NCI-H2107 treated with DMSO at 0.1 percent for 48 hours (cell line): ENCODE results near the gene CDON.
"Not testable (repeated sequence)": the region's sequence is repeated elsewhere in the genome, so short reads cannot be mapped to it uniquely, and the experiment has no call there.

Experiments
- DNase-seq: peaks from one replicate; lab custom pipeline; 2025; ENCODE audit not compliant: unreplicated experiment; lab: John Stamatoyannopoulos, UW

CDON gene

DNA sequence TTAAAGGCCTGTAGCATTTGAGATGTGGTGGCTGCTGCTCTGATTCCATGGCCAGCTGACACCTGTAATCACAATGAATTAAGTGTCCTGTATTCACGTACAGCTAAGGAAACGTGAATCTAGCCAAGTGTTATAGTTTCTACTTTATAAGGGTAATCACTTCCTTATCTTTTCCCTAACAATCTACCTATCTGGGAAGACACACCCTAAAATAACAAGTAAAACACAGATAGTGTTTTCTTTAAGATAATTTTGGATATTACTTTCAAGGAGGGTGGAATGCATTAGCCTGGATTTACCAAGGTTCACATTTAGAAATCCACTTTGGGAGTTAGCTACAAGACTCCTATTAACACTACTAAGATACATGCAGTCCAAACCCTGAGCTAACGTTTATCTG lies 11.5 kb downstream of the CDON start:
- no peak for DNase-seq

DNA sequence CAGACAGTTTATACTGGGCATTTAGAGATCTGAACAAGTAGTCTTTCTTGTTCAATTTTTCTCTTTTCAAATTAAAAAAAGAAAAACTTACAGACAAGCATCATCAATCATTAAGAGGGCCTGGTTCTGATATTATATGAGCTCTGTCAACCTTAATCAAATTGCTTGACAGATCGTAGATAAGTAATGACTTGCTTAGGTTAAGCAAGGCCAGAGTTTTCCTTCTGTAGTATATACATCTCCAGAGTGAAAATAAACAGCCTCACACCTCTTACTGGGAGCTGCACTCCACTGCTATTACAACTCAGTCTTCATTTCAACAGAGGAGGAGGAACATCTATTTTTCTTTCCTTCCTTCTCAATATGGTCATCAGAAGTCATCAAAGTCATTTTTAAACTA lies 13.5 kb downstream of the CDON start:
- no peak for DNase-seq

- DNase-seq, result no peak
Measured at GRCh38 chr11:126048197-126048596, 14.5 kb downstream of the CDON start.

DNA sequence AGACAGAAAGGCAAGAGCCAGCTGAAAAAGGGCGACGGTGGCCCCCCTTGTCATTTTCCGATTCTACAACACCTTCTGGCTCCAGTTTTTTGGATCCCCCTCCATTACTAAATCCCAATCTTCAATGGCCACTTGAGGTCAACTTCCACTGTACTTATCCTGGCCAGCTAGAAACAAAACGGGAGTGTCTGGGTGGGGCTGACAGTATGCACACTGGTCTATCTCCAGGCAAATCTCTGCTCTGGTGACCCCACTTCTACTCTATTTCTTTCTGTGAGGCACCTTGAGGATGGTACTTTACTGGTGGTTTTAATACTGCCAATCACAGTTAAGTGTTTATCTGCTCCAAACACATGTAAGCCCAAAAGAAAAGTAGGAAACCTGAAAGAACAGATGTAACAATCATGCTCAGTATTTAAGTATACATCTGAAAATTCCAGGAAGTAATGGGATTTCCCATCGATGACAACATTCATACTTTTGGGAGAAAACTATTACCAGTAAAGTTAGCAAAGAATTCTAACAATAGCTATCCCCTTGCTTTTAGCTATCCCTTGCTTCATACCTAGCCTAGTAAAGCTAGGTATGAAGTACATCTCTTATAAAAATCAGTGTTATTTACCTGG lies 16.0 kb downstream of the CDON start:
- DNase-seq, result no peak

DNA sequence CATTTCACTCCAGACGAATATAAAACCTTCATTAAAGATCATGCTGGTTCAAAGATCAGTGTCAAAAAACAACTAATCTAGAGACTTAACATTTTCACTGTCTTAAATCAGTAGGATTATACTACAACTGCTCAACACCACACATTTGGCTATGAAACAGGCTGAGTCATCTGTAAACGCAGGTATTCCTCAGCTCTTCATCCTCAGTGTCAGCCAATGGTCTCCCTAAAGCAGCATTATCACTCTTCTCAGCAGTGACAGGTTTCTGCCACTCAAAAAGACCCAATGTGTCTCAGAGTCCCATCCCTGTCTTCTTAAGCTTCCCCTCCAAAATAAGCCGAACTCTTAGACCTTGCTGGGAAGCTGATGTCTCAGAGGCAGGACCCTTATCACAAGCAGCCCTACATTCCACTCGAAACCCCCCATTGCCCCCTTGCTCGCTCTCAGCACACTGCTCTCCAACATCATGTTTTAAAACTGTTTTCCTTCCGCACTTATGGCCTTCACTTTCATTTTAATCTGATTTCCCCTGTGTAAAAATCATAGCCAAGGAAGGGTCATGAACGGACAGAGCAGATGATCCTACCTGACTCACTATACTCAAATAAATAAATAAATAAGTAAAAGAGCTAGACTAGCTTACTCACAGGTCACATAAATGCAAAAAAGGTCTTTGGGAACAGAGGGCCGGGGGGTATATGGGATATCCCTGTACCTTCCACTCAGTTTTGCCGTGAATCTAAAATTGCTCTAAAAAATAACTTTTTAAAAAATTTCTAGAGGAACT lies 23.0 kb downstream of the CDON start:
- DNase-seq, result no peak

GRCh38 chr11:126035718-126036117 lies 26.9 kb downstream of the CDON start:
- no peak for DNase-seq

DNA sequence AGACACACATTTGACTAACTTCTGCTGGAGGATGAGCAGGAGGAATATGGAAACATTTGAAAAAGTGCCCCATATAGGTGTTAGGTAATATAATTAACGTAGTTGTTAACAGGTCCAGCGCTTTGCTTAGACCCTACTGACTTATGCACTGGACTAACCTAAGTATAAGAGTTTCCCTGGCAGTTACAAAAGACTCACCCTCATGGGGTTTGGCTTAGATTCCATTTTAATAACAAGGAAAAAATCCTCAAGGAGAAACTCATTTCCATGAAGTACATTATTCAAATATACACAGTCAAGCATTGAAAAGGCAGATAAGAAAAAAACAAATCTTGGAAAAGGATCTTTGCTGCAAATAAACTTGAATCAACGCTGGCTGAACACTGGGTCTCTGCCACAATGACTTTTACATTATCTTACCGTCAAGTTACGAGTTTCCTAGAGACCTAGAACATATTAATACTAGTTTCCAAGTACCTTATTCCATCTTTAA lies 27.7 kb downstream of the CDON start:
- no peak for DNase-seq

DNA sequence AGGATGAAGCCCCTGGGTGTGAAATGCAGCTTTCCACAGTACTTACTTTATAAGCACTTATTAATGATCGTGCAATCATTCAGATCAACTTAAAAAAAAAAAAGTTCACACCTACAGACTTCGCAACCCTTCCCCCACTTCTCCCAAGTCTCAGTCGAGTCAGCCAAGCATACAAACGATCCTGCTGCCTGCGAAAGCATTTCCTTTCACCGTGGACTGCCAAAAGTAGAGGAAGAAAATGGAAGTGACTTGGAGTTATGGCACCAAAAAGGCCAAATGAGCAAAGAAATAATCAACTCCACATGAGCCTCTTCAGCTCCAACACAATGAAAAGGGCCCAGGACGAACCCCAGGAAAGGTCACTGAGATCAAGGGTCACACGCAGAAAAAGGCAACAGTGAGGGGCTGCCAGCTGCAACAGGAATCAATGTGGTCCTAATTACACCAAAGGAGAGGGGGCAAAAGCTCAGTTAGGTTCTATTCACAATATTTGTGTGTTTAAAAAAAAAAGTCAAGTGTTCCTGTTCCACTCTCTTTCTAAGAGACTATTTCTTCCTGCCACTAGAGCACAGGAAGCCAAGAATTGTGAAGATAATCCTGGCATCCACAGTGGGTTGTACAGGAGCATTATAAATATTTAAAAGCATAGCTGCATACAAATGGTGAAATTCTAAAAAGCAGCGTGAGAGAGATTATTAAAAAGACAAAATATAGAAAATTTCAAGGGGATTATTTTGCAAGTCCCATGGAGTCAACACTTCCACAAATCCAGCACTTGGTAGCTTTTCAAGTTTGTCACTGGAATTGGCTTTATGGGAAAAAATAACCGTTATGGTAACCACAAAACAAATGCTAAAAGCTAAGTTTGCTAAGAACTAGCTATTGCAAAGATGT lies 28.4 kb downstream of the CDON start:
- no peak for DNase-seq

GRCh38 chr11:126032375-126032774 lies 30.3 kb downstream of the CDON start:
- DNase-seq, result no peak

GRCh38 chr11:126029805-126030204 lies 32.9 kb downstream of the CDON start:
- DNase-seq, result no peak

- DNase-seq, result no peak
Measured at GRCh38 chr11:126029237-126029636, 33.4 kb downstream of the CDON start.

DNA sequence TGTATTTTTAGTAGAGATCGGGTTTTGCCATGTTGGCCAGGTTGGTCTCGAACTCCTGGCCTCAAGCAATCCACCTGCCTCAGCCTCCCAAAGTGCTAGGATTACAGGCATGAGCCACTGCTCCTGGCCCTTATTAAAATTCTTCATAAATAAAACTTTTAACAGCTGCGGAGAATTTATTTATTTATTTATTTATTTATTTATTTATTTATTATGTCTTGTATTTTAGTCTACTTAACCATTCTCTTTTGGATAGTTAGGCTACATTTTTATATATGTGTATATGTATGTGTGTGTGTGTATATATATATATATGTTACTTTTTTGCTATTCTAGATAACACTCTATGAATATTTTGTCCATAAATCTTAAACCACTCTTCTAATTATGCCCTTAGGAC lies 34.1 kb downstream of the CDON start:
- not testable (repeated sequence) for DNase-seq

GRCh38 chr11:126026579-126026978 lies 36.1 kb downstream of the CDON start:
- DNase-seq, result no peak

GRCh38 chr11:126025822-126026221 lies 36.8 kb downstream of the CDON start:
- no peak for DNase-seq

DNA sequence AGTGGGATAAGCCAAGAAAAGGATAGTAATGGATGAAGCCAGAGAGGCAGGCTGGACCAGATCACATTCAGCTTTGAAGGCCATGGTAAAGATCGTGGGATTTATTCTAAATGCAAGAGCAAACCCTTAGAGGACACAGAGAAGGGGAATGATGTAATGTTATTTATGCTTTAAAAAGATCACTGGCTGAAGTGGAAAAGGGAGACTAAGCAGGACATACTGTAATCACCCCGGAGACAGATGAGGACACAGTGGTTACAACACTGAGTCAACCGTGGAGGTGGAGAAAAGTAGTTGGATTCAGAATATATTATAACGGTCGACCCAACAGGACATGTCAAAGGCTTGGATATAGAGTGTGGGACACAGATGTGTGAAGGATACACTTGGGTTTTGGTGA lies 38.5 kb downstream of the CDON start:
- no peak for DNase-seq

DNA sequence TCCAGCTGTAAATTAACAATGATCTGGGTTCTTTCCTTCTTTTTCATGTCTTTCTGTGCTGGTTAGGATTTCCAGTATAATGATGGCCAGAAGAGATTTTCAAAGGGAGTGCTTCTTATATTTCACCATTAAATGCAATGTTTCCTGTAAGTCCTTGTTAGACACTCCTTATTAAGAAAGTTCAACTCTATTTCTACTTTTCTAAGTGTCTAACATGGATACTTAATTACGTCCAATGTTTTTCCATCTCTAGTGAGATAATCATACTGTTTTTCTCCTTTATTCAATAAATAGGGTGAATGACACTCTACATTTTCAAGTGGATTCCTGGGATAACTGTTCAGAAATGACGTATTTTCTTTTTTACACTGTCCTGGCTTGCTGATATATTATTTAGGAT lies 49.8 kb downstream of the CDON start:
- DNase-seq, result no peak

- DNase-seq, result no peak
Measured at GRCh38 chr11:126011754-126012153, 50.9 kb downstream of the CDON start.

GRCh38 chr11:126011265-126011664 lies 51.4 kb downstream of the CDON start:
- no peak for DNase-seq

- no peak for DNase-seq
Measured at GRCh38 chr11:126008956-126009355, 53.7 kb downstream of the CDON start.

DNA sequence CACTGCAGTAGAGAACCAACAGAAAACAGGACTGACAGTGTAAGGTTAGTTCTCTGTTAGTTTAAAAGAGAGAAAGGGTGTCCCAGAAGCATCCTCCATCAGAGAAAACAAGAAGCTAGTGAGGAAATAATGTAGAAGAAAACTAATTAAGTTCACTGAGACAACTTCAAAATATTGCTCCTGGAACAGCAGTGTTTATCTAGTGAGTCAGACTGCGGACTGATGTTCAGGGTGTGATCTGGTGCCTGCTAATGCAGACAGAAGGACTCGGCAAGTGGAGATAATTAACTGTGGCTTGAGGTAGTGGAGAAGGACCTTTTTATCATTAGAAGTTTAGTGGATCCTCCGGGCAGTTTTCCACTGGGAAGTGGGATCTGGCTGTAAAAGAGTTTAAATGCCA lies 55.4 kb downstream of the CDON start:
- no peak for DNase-seq

- no peak for DNase-seq
Measured at GRCh38 chr11:126006068-126006467, 56.6 kb downstream of the CDON start.

DNA sequence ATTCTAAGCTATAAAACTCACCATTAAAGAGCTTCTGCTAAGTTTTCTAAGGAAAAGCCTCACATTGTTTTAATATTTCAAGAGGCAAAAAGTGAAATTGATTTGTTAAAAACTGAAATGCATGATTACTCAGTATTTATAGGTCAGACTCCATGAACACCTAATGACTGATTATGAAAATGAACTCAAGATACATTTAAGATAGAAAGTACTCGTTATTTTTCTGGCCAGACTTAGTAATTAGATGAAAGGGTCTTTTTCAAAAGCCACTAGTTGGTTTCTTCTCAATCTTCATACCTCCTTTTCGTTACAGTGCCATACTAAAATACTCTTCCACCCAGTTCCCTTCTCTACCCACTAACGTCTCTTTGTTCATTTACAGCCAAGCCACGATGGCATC lies 60.5 kb downstream of the CDON start:
- no peak for DNase-seq
